Loucy (cell line): ENCODE measurements around the gene PKNOX2.

ENCODE experiments used
- CTCF ChIP-seq: fragments of 200-600 bp; sonication (generic); conservative IDR thresholded peaks from 2 replicates; pipeline ENCODE4 v1.5.1; 2014; ENCODE audit warnings: mild to moderate bottlenecking, antibody characterized with exemption, low read length
- EZH2phosphoT487 ChIP-seq: fragments of 200-600 bp; IDR thresholded peaks from 2 replicates; pipeline ENCODE4 v1.6.1; 2018; ENCODE audit warnings: antibody characterized with exemption, mild to moderate bottlenecking, moderate library complexity, borderline replicate concordance

- TF ChIP-seq CTCF (no peak), EZH2phosphoT487 (no peak)
Measured at GRCh38 chr11:125412509-125412908, 248.0 kb downstream of the PKNOX2 start.
